ENCODE data around the gene SEMA4G. TPM values are rescaled to one million over a fixed set of nuclear protein-coding genes. Genes with fewer than 3 reads are reported as not detected.

The SEMA4G gene
- total and polyA plus RNA-seq, 2 experiments from 2014 or later: 5.3 to 8.5 TPM

DNA sequence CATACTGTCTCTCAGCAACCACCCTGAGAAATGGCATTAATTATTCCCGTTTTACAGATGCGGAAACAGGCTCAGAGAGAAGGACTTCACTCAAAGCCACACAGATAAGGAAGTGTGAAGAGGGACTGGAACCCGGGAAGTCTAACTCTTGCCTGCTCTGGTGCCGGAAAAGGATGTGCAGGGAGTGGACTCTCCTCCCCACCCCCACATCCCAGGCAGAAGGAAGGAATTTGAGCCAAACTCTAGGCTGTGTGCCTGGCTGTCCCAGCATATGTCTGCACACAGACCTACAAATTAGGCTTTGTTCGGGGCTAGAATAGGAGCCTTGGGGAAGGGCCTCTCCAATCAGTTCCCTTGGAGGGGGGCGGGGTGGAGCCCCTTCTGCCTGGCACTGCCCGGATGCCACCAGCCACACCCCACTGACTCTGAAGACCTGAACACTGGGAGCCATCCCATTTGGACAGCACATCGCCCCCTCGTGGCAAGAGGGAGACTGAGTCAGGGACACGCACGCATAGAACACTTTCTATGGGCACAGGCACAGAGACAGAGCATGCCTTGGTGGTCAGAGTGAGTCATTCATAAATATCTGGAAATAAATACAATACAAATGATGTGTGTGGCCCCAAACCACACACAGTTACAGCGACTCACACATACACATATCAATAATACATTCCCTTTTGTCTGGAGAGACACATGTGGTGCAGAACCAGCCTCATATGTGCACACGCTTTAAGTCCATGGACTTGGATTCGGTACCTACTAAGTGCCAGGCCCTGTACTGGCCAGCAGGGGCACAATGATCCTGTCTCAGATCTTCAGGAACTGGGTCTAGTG is 43.4 kb downstream of the SEMA4G start:
- no peak overlapping the region for H2AFZ ChIP-seq
- no peak overlapping the region for H3K4me3 Mint-ChIP-seq
- no peak overlapping the region for H3K27ac ChIP-seq (ENCODE audit: low read depth)

More for the DNA sequence above, 43.4 kb downstream of the SEMA4G start:
- TF ChIP-seq, protein P1, sequence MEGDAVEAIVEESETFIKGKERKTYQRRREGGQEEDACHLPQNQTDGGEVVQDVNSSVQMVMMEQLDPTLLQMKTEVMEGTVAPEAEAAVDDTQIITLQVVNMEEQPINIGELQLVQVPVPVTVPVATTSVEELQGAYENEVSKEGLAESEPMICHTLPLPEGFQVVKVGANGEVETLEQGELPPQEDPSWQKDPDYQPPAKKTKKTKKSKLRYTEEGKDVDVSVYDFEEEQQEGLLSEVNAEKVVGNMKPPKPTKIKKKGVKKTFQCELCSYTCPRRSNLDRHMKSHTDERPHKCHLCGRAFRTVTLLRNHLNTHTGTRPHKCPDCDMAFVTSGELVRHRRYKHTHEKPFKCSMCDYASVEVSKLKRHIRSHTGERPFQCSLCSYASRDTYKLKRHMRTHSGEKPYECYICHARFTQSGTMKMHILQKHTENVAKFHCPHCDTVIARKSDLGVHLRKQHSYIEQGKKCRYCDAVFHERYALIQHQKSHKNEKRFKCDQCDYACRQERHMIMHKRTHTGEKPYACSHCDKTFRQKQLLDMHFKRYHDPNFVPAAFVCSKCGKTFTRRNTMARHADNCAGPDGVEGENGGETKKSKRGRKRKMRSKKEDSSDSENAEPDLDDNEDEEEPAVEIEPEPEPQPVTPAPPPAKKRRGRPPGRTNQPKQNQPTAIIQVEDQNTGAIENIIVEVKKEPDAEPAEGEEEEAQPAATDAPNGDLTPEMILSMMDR (conservative IDR thresholded peaks at IDR 0.05; ENCODE audit: low read depth in 2 of 2): peak; percentile 91 to 96
- TF ChIP-seq, protein P2, sequence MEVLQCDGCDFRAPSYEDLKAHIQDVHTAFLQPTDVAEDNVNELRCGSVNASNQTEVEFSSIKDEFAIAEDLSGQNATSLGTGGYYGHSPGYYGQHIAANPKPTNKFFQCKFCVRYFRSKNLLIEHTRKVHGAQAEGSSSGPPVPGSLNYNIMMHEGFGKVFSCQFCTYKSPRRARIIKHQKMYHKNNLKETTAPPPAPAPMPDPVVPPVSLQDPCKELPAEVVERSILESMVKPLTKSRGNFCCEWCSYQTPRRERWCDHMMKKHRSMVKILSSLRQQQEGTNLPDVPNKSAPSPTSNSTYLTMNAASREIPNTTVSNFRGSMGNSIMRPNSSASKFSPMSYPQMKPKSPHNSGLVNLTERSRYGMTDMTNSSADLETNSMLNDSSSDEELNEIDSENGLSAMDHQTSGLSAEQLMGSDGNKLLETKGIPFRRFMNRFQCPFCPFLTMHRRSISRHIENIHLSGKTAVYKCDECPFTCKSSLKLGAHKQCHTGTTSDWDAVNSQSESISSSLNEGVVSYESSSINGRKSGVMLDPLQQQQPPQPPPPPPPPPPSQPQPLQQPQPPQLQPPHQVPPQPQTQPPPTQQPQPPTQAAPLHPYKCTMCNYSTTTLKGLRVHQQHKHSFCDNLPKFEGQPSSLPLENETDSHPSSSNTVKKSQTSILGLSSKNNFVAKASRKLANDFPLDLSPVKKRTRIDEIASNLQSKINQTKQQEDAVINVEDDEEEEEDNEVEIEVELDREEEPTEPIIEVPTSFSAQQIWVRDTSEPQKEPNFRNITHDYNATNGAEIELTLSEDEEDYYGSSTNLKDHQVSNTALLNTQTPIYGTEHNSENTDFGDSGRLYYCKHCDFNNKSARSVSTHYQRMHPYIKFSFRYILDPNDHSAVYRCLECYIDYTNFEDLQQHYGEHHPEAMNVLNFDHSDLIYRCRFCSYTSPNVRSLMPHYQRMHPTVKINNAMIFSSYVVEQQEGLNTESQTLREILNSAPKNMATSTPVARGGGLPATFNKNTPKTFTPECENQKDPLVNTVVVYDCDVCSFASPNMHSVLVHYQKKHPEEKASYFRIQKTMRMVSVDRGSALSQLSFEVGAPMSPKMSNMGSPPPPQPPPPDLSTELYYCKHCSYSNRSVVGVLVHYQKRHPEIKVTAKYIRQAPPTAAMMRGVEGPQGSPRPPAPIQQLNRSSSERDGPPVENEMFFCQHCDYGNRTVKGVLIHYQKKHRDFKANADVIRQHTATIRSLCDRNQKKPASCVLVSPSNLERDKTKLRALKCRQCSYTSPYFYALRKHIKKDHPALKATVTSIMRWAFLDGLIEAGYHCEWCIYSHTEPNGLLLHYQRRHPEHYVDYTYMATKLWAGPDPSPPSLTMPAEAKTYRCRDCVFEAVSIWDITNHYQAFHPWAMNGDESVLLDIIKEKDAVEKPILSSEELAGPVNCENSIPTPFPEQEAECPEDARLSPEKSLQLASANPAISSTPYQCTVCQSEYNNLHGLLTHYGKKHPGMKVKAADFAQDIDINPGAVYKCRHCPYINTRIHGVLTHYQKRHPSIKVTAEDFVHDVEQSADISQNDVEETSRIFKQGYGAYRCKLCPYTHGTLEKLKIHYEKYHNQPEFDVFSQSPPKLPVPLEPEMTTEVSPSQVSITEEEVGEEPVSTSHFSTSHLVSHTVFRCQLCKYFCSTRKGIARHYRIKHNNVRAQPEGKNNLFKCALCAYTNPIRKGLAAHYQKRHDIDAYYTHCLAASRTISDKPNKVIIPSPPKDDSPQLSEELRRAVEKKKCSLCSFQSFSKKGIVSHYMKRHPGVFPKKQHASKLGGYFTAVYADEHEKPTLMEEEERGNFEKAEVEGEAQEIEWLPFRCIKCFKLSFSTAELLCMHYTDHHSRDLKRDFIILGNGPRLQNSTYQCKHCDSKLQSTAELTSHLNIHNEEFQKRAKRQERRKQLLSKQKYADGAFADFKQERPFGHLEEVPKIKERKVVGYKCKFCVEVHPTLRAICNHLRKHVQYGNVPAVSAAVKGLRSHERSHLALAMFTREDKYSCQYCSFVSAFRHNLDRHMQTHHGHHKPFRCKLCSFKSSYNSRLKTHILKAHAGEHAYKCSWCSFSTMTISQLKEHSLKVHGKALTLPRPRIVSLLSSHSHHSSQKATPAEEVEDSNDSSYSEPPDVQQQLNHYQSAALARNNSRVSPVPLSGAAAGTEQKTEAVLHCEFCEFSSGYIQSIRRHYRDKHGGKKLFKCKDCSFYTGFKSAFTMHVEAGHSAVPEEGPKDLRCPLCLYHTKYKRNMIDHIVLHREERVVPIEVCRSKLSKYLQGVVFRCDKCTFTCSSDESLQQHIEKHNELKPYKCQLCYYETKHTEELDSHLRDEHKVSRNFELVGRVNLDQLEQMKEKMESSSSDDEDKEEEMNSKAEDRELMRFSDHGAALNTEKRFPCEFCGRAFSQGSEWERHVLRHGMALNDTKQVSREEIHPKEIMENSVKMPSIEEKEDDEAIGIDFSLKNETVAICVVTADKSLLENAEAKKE (CRISPR knock-in tag; IDR thresholded peaks at IDR 0.05): no peak
- no peak for TF ChIP-seq ZNF114 (CRISPR knock-in tag; IDR thresholded peaks at IDR 0.05)
- Mint-ChIP-seq H3K27ac (no peak overlapping the region), H3K4me1 (peaks cover 26% of the 10 kb centered on the region), H3K27me3 (ENCODE audit: insufficient read depth, low read depth, poor library complexity) (peaks cover 45% of the 10 kb centered on the region), H3K9me3 (no peaks in the 10 kb centered on the region; the same call in 2 of the 3 replicates), H3K36me3 (ENCODE audit: low read depth) (no peaks in the 10 kb centered on the region)
- Histone ChIP-seq H4K20me1 (replicated peaks; ENCODE audit: insufficient read depth) (no peaks in the 10 kb centered on the region), H3K79me2 (replicated peaks; ENCODE audit: insufficient read depth) (no peaks in the 10 kb centered on the region), H3K36me3 (ENCODE audit: insufficient read depth) (no peaks in the 10 kb centered on the region), H3K4me1 (ENCODE audit: insufficient read depth) (peaks cover 14% of the 10 kb centered on the region; the same call in 1 of the 2 replicates), H3K4me3 (no peak overlapping the region), H3K27me3 (ENCODE audit: insufficient read depth) (peaks cover 29% of the 10 kb centered on the region), H3F3A (replicated peaks; ENCODE audit: low read depth) (0 out of 2 replicates have a peak, but pooled peaks cover 4% of the 10 kb centered on the region), H3K9me2 (ENCODE audit: insufficient read depth) (no peaks in the 10 kb centered on the region), H3K4me2 (no peak overlapping the region)
- DNase-seq (ENCODE audit: low spot score) (peak; percentile 90), ATAC-seq (peak; percentile 65)
